ENCODE data around the gene TEX53. TPM values are rescaled to one million over a fixed set of nuclear protein-coding genes. Genes with fewer than 3 reads are reported as not detected.

Gene TEX53
- polyA plus RNA-seq (ENCODE audit: insufficient read length in 3 of 3) = not detected

DNA sequence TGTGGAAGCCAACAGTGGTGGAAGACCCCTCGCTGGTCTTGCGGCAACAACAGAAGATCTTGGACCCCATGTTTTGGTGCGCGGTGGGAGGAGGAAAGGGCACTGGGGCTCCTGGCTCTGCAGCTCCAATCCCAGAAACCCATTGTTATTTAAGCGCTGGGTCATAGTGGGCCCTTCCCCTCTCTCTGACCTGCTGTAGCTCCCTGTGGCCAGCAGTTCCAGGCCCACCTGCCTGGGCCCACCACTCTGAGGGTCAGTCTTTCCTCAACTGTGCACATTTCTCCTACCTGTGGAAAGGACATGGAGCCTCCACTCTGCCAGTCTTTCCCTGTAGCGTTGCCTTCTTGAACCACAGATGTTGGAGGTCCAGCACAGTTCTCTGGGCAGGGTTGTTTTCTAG lies at the start of gene TEX53:
Gene TEX53 (minus strand): TSS at position 101 of the 400 bp plus-strand sequence. CDS start 31 bp downstream, at position 70.
- DNase-seq (ENCODE audit: low read depth in 3 of 3, low spot score in 2 of 3) = no peak

DNA sequence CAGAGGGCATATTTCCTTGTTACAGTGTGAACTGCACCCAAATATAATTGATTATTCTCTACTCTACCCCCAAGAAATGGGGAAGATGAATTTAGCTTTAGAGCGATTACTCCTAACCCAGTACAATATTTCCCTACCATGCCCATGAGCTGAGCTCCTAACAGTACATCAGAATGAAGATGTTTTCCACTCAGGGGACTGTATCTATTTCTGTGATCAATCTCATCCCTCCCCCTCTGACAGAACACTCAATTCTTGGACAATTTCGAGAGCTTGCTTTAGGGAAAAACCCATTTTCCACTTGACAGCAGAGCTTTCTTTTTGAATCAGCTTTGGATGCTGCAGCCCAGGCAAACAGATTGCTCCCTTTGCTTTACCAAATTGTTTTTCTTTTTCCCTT lies 49.1 kb upstream of the TEX53 start:
- no peak for DNase-seq (ENCODE audit: low read depth in 3 of 3, low spot score in 2 of 3)

DNA sequence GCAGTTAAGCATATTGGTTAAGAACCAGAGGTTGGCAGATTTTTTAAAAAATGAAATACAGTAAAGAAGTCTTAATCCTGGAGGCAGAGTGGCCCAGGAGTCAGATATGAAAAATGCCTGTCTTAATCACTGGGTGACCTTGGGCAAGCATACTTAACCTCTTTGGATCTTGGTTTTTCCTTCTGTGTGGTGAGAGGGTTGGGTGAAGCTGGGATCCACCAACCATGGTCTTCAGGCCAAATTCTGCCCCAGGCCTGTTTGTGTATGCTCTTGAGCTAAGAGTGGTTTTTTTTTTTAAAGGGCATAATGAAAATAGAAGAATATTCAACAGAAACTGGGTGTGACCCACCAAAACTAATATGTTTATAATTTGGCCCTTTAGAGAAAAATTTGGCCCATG lies 44.4 kb upstream of the TEX53 start:
- DNase-seq (ENCODE audit: low read depth in 3 of 3, low spot score in 2 of 3) = no peak

DNA sequence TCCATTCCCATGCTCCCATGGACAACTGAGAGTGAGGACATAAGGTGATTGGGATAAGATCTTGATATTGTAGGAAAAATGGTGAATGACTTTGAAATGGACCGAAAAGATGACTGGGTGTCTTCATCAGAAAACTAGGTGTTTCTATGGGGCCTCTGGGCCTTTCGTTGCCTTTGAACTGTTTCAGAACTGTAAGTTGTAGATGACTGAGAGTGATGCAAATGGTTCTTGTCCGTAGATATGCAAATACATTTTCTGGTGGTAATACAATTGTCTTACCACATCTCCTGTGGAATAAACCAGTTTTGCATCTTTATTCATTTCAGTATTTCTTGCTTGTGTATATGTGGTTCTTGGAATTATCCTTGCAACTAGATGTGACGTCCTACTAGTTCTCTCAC lies 40.3 kb upstream of the TEX53 start:
- no peak for DNase-seq (ENCODE audit: low read depth in 3 of 3, low spot score in 2 of 3)

DNA sequence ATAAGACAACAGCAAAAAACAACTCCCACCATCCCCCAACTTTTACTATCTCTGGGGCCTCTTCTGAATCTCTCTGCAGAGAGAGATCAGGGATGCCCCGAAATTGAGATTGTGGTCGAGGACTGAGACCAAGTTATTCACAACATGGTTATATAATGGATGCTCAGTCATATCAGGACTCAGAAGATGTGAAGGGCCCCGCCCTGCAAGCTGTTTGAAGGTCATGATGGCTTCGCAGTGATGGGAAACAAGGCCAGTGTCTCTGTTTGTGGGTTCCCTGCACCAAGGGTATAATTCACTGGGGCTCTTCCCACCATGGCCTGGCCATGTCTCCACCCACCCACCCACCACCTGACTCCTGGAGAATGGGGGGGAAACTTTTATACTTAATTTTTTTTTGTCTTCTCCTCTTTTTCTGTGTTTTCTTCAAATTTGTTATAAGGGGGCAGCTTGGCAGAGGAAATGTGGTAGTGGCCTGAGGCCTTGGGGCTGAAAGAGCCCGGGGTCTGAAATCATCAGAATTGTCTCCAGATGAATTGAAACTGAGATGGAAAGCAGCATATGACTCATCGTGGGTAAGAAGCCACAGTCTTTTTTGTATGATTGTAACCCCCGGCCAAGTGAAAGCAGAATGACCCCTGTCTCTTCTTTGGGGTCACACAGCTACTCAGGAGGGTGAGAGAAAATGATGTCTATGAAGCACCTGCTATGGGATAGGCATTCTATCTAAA lies 39.4 kb upstream of the TEX53 start:
- DNase-seq (ENCODE audit: low read depth in 3 of 3, low spot score in 2 of 3) = no peak

DNA sequence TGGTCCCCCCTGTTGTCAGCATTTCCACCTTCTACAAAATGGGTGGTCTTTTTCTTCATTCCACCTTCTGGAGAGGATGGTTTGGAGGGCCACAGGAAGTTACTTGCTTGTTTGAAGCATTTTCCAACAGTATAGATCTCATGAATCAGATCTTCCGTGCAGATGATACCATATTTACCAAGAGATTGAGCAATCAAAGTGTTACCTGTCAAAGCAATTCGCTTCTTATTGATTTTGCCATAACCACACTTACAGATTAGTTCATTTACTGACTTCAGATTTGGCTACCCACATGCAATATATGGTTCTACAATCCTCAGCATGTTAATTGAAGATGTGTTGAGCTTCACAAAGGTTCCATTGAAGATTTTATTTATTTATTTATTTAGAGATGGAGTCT lies 38.3 kb upstream of the TEX53 start:
- DNase-seq (ENCODE audit: low read depth in 3 of 3, low spot score in 2 of 3) = no peak

DNA sequence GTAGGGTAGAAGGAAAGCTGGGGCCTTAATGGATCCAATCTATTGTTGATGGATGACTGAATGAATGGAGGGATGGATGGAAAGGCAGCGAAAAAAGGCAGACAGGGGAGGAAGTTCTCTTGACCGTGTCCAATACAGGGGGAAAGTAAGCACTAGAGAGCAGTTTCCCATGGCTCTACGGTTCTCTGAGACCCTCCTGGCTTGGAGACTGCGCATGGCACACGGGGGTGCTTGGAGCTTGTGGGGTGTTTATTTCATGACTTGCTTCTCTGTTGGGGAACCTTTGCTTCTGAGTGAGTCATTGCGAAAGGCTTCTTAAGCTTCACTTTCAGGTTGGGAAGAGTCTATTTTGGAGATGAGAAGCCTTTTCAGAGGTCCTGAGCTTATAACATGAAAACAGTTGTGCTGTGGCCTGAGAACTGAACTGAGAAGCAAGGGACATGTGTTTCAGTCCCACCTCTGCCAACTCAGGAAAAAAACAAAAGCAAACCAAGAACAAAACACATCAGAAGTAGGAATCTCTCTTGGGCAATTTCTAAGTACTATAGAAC lies 37.2 kb upstream of the TEX53 start:
- no peak for DNase-seq (ENCODE audit: low read depth in 3 of 3, low spot score in 2 of 3)

DNA sequence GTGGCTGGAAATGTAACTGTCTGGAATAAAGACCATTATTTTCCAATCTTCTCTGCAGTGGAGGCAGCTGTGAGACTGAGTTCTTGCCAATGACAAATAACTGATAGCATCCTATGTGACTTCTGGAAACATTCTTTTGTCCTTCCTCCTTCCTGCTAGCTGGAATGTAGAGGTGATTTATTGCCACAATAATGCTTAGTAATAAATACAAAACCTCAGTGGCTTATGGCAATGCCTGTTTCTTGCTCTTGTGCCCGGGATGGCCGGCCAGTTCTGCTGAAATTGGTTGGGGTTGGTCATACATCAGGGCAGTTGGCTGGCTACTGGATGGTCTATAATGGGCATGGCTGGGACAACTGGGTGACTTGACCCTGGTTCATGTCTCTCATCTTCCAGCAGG lies 36.5 kb upstream of the TEX53 start:
- no peak for DNase-seq (ENCODE audit: low read depth in 3 of 3, low spot score in 2 of 3)

DNA sequence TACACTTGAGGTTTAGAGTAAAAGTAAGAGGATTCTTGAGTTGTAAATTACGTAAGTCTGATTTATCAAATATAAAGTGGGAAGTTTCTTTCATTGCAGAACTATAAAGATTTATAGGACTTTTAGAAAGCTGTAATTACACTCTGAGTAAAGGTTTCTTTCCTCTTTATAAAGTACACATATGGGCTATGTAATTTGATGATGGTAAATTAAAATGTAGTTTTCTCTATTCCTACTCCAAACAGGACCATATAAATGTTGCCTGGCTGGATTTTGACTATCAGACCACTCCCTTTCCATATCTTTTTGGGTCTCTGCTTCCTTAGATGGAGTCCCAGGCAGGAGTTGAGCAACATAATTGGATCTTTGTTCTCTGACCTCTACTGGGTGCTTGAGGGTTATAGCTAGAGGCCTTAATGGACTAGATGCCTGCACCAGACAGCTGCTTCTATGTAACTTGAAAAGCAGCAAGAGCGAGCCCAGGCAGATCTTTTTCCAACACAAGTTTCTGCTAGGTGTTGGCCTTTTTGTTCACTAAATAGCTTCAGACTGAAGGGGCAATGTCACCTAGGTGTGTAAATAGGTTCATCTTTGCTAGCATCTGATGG lies 35.7 kb upstream of the TEX53 start:
- DNase-seq (ENCODE audit: low read depth in 3 of 3, low spot score in 2 of 3) = no peak

DNA sequence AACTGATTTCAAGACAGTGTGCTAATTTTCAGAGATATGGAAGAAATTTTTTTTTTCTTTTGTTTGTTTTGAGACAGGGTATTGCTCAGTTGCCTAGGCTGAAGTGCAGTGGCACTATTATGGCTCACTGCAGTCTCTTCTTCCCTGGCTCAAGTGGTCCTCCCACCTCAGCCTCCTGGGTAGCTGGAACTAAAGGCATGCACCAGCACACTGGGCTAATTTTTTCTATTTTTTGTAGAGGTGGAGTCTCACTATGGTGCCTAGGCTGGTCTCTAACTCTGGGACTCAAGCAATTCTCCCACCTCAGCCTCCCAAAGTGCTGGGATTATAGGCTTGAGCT lies 34.3 kb upstream of the TEX53 start:
- no peak for DNase-seq (ENCODE audit: low read depth in 3 of 3, low spot score in 2 of 3)

DNA sequence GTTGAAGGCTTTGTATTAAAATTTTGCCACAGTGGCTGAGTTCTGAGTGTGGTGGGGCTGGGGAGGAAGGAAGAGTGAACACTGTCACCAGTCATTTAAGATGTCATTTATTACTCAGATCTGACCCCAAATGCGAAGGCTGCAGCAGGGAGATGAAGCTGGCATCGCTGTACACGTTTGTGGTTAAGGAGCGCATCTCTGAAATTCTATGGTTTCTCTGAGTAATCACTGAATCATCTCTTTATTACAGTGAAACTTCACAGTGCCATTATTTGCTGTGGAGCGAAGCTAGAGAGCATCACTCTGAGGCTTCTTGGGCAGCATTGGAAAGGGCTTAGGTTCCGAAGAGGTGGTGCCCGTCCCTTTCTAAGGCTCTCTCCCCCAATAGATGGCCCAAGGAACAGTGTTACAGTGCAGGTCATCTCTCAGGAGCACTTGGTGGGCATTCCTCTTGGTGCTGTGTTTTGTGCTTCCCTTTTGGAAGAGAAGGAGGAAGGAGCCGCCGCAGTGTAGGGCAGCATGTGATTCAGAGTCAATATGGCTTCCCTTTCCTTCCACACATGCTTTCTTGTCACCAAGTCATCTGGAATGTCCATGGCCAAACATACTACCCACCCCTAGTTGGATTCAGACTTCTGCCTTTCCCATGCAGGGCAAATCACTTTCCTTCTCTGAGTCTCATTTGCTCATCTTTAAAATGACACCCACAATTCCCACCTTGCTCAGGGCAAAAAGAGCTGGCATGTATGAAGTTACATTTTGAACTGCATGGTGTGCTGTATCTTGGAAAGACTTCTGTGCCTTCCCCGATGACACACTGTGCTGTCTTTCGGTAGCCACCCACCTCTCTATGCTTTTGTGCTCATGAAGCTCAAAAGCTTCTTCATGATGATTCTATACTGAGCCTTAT lies 33.7 kb upstream of the TEX53 start:
- no peak for DNase-seq (ENCODE audit: low read depth in 3 of 3, low spot score in 2 of 3)

DNA sequence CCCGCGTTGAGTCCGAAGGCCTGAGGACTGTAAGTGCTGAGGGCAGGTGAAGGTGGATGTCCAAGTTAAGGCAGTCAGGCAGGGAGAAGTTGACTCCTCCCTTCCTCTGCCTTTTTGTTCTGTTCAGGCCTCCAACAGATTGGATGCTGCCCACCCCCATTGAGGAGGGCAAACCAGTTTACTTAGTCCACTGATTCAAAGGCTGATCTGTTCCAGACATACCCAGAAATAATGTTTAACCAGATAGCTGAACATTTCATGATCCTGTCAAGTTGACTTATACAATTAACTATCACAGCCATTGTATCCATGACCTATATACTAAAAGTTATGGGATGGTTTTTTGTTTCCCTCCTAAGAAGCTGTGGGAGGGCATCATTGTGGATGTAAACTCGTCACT lies 32.7 kb upstream of the TEX53 start:
- no peak for DNase-seq (ENCODE audit: low read depth in 3 of 3, low spot score in 2 of 3)

DNA sequence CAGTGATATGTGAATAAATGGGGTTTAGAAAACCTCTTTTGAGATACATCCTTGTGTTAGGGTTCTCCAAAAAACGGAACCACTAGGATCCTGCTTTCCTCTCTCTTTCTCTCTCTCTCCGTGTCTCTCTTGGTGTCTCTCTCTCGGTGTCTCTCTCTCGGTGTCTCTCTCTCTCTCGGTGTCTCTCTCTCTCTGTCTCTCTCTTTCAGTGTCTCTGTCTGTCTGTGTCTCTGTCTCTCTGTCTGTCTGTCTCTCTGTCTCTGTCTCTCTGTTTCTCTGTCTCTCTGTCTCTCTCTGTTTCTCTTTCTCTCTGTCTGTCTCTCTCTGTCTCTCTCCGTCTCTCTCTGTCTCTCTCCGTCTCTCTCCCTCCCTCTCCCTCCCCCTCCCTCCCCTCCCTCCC lies 32.2 kb upstream of the TEX53 start:
- no peak for DNase-seq (ENCODE audit: low read depth in 3 of 3, low spot score in 2 of 3)

DNA sequence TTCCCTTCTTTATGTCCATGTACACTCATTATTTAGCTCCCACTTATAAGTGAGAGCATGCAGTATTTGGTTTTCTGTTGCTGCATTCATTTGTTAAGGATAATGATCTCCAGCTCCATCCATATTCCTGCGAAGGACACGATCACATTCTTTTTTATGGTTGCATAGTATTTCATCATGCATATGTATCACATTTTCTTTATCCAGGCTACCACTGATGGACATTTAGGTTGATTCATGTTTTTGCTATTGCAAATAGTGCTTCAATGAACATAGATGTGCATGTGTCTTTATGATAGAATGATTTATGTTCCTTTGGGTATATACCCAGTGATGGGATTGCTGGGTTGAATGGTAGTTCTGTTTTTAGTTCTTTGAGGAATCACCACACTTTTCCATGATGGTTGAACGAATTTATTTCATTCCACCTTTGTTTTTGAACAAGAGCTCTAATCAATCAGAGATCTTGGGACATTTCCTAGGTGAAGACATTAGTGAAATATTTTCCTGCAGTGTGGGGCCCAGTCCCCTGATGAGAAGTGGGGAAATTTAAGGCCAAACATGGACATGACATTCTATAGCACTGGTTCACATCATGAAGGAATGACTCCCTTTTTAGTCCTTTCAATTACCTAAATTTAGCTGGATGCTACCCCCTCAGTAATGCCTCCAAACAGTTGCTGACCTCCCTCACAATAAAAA lies 31.5 kb upstream of the TEX53 start:
- no peak for DNase-seq (ENCODE audit: low read depth in 3 of 3, low spot score in 2 of 3)

DNA sequence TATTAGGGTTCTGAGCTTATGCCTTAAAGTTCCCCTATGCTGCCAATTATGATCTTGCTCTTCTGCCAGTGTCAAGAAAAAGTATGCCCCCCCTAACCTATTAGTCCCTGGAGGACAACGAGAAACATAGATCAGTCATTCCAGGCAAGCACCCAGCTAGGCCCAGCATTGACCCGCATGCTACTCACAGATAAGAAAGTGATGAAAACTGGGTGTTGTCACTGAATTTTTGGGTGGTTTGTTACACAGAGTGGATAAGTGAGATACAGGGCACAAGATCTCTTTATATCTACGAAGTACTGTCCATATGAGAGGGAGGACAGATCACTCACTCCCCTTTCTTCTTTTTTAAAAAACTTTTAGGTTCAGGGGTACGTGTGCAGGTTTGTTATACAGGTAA lies 30.8 kb upstream of the TEX53 start:
- DNase-seq (ENCODE audit: low read depth in 3 of 3, low spot score in 2 of 3) = no peak

DNA sequence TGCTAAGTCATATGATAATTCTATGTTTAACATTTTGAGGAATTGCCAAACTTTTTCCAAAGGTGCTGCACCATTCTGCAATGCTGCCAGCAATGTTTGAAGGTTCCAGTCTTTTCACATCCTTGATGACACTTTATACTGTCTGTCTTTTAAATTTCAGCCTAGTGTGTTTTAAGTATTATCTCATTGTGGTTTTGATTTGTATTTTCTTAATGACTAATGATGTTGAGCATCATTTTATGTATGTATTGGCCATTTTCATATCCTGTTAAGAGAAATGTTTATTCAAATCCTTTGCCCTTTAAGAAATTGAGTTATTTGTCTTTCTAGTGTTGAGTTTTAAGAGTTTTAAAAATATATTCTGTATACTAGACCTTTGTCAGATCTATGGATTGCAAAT lies 29.4 kb upstream of the TEX53 start:
- no peak for DNase-seq (ENCODE audit: low read depth in 3 of 3, low spot score in 2 of 3)

DNA sequence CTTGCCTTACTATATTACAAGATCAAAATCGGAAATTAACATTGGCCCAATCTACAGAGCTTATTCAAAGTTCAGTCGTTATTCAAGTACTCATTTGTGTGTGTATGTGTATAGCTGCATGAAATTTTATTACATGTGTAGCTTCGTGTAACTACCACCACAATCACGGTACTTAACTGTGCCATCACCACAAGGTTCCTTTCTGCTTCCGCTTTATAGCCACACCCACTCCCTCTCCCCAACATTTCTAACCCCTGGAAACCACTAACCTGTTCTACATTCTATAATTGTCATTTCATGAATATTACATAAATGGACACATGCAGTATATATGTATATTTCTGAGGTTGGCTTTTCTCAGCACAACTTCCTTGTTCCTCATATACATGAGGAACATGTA lies 28.3 kb upstream of the TEX53 start:
- DNase-seq (ENCODE audit: low read depth in 3 of 3, low spot score in 2 of 3) = no peak

DNA sequence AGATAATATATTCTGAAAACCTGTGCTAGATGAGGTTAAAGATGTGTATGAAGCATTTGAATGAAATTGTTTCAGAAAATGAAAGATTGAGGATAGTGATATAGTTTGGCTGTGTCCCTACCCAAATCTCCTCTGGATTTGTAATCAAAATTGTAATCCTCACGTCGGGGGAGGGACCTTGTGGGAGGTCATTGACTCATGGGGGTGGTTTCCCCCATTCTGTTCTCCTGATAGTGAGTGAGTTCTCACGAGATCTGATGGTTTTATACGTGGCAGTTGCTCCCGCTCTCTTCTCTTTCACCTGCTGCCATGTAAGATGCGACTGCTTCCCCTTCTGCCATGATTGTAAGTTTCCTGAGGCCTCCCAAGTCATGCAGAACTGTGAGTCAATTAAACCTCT lies 26.4 kb upstream of the TEX53 start:
- no peak for DNase-seq (ENCODE audit: low read depth in 3 of 3, low spot score in 2 of 3)

DNA sequence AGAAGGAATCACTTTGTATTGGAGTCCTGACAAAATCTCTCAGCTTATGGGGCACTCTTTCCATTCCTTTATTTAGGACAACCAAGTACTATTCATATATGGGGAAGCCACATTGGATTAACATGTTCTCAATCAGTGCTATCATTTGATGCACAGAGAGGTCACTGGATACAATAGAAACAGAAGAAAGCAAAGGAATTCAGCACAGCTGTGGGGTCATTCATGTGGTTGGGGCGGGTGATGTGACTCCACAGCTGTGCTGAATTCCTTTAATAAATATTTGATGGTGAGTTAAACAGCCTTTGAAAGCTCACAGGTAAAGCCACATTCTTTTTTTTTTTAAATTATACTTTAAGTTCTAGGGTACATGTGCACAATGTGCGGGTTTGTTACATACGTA lies 25.2 kb upstream of the TEX53 start:
- no peak for DNase-seq (ENCODE audit: low read depth in 3 of 3, low spot score in 2 of 3)

DNA sequence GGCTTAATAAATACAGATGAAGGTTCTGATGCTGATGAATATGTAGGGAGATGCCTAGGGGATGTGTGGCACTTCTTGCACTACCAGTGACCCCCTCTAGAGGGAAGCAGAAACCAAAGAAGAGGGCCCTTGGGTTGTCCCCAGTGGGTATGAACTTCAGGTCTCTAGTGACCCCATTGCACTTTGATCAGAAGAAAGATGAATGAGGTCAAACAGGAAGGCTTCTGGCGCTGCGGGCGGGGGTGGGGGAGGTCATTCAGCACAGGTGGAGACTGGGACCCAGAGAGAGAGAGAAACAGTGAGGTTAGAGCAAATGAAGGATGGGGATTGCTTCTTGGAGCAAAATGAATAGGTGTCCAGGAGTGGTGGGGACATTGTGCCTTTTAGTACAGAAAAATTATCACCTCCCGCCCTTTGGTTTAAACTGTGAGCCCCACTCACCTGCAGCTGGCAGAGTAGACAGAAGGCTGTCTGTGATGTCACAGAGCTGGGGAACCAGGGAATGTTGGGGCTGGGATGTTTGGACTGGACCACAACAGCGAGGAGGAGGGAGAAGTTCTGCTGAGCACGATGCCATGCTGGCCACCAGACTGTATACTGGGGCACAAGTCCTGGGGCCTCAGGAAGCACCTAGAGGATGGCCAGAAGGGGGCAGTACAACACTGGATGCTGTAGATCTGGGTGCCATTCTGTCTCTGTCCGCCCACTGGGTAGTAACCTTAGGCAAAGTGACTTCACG lies 24.2 kb upstream of the TEX53 start, which contains the start of gene TEX48:
Gene TEX48 (minus strand): TSS at position 599 of the 739 bp plus-strand sequence. CDS start 10,469 bp downstream, outside the sequence.
- DNase-seq (ENCODE audit: low read depth in 3 of 3, low spot score in 2 of 3) = peak in 1 of 3 donors; percentile 13

Data from right renal cortex interstitium (tissue), 3 donors.